SU-DHL-6 (cell line): Measurements from ENCODE around the gene MATK.
"Not testable (repeated sequence)": the region's sequence is repeated elsewhere in the genome, so short reads cannot be mapped to it uniquely, and the experiment has no call there.

Experiments used
- H2AFZ ChIP-seq: fragments of 200-600 bp; sonication (generic); 2 replicates; pipeline ENCODE4 v1.6.1; 2014; ENCODE audit warnings: low read depth, mild to moderate bottlenecking, moderate library complexity, mixed read lengths, antibody characterized with exemption, low read length; ENCODE audit not compliant: severe bottlenecking
- H3F3A ChIP-seq: fragments of 200-600 bp; shearing (Covaris generic); 2 replicates; pipeline ENCODE4 v1.6.0; 2016; ENCODE audit warnings: antibody characterized with exemption, mild to moderate bottlenecking; ENCODE audit not compliant: insufficient read depth
- H3K27ac ChIP-seq: fragments of 200-600 bp; sonication (generic); 2 replicates; pipeline ENCODE4 v1.5.1; 2016; ENCODE audit warnings: low read depth, mild to moderate bottlenecking, low read length, moderate library complexity, mixed read lengths
- H3K27me3 ChIP-seq: fragments of 200-600 bp; sonication (generic), shearing (Covaris generic); 2 replicates; pipeline ENCODE4 v1.6.0; 2014; ENCODE audit warnings: mild to moderate bottlenecking, low read length
- H3K36me3 ChIP-seq: fragments of 200-600 bp; sonication (generic); 2 replicates; pipeline ENCODE4 v1.6.1; 2014; ENCODE audit warnings: mild to moderate bottlenecking, low read length, mixed read lengths
- H3K4me2 ChIP-seq: fragments of 300-600, 200-600 bp; shearing (Covaris generic), sonication (generic); 2 replicates; pipeline ENCODE4 v1.6.0; 2014; ENCODE audit warnings: low read length, low read depth, mild to moderate bottlenecking; ENCODE audit not compliant: poor library complexity, severe bottlenecking
- H3K4me3 ChIP-seq: fragments of 200-600 bp; sonication (generic); 2 replicates; pipeline ENCODE4 v1.5.1; 2014; ENCODE audit warnings: antibody characterized with exemption, low read length, mild to moderate bottlenecking, mixed read lengths; ENCODE audit not compliant: insufficient read depth, poor library complexity, severe bottlenecking
- H3K79me2 ChIP-seq: fragments of 200-600 bp; sonication (generic); 2 replicates; pipeline ENCODE4 v1.6.1; 2014; ENCODE audit warnings: mild to moderate bottlenecking, low read length, moderate library complexity; ENCODE audit not compliant: insufficient read depth
- H3K9ac ChIP-seq: fragments of 200-600 bp; sonication (generic); 2 replicates; pipeline ENCODE4 v1.7.0; 2014; ENCODE audit warnings: mild to moderate bottlenecking, low read length
- H3K9me2 ChIP-seq: fragments of 200-600 bp; sonication (generic); replicated peaks from 2 replicates; pipeline ENCODE4 v1.6.1; 2014; ENCODE audit warnings: low read length; ENCODE audit not compliant: insufficient read depth
- H3K9me3 ChIP-seq: fragments of 200-600 bp; sonication (generic); 2 replicates; pipeline ENCODE4 v1.6.1; 2014; ENCODE audit warnings: low read length, mixed read lengths; ENCODE audit not compliant: insufficient read depth
- H4K20me1 ChIP-seq: fragments of 200-600 bp; sonication (generic); 2 replicates; pipeline ENCODE4 v1.6.1; 2014; ENCODE audit warnings: low read depth, mild to moderate bottlenecking, antibody characterized with exemption, low read length, moderate library complexity, mixed read lengths
- EZH2phosphoT487 ChIP-seq: fragments of 200-600 bp; sonication (generic), shearing (Covaris generic); conservative IDR thresholded peaks from 2 replicates; pipeline ENCODE4 v1.6.1; 2018; ENCODE audit warnings: mild to moderate bottlenecking, antibody characterized with exemption, low read length, moderate library complexity, mixed read lengths
- TF ChIP-seq, protein P1 (sequence below): fragments of 200-600 bp; sonication (generic); IDR thresholded peaks from one replicate; pipeline ENCODE4 v1.5.1; 2017; ENCODE audit warnings: antibody characterized with exemption, mild to moderate bottlenecking, low read length, moderate library complexity; ENCODE audit not compliant: insufficient read depth, poor library complexity, severe bottlenecking

Gene MATK

DNA sequence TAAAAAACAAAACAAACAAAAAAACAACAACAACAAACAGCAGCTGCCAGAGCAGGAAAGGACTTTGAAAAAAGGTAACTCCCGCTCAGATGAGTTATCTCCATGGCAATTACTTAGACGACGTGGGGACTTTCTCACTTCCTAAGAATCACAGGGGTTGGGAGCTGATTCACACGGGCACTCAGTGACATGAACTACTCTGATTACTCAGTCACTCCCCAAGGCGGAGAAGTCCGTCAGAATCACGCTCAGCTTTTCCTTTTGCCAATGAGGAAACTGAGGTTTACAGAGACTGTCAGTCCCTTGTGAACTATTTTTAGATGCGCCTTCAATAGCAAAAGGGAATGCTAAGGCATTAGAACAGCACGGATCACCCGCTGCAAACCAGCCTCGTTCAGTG, 32.3 kb upstream of the MATK start:
- H3K27ac ChIP-seq, result no peak overlapping the region
- H3K9me3 ChIP-seq, result no peaks in the 10 kb centered on the region
- H3K79me2 ChIP-seq, result no peaks in the 10 kb centered on the region
- no peaks in the 10 kb centered on the region for H3K9me2 ChIP-seq
- no peaks in the 10 kb centered on the region for H3F3A ChIP-seq
- H4K20me1 ChIP-seq, result no peaks in the 10 kb centered on the region
- H3K4me2 ChIP-seq, result no peak overlapping the region
- H3K9ac ChIP-seq, result no peak overlapping the region
- no peaks in the 10 kb centered on the region for H3K36me3 ChIP-seq
- H3K27me3 ChIP-seq, result no peaks in the 10 kb centered on the region
- TF ChIP-seq, protein P1, sequence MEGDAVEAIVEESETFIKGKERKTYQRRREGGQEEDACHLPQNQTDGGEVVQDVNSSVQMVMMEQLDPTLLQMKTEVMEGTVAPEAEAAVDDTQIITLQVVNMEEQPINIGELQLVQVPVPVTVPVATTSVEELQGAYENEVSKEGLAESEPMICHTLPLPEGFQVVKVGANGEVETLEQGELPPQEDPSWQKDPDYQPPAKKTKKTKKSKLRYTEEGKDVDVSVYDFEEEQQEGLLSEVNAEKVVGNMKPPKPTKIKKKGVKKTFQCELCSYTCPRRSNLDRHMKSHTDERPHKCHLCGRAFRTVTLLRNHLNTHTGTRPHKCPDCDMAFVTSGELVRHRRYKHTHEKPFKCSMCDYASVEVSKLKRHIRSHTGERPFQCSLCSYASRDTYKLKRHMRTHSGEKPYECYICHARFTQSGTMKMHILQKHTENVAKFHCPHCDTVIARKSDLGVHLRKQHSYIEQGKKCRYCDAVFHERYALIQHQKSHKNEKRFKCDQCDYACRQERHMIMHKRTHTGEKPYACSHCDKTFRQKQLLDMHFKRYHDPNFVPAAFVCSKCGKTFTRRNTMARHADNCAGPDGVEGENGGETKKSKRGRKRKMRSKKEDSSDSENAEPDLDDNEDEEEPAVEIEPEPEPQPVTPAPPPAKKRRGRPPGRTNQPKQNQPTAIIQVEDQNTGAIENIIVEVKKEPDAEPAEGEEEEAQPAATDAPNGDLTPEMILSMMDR, result no peak
- TF ChIP-seq EZH2phosphoT487, result no peak
- H2AFZ ChIP-seq, result no peak overlapping the region
- no peak overlapping the region for H3K4me3 ChIP-seq

DNA sequence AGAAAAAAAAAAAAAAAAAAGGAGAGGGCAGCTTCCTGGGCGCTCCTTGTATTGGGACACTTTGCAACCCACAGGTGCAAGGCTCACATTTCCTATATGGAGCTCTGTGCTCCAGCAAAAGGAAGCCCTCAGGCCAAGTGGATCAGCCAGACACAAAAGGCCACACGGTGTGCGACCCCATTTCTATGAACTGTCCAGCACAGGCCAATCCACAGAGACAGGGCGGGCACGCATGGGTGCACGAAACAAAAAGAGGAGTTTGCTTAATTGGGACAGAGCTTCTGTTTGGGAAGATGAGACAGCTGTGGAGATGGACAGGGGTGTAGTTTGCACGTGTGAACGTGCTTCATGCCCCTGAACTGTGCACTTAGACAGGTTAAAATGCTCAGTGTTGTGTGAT, 31.6 kb upstream of the MATK start:
- Histone ChIP-seq H3K4me2 (no peak overlapping the region), H3F3A (no peaks in the 10 kb centered on the region), H3K9ac (no peak overlapping the region)

DNA sequence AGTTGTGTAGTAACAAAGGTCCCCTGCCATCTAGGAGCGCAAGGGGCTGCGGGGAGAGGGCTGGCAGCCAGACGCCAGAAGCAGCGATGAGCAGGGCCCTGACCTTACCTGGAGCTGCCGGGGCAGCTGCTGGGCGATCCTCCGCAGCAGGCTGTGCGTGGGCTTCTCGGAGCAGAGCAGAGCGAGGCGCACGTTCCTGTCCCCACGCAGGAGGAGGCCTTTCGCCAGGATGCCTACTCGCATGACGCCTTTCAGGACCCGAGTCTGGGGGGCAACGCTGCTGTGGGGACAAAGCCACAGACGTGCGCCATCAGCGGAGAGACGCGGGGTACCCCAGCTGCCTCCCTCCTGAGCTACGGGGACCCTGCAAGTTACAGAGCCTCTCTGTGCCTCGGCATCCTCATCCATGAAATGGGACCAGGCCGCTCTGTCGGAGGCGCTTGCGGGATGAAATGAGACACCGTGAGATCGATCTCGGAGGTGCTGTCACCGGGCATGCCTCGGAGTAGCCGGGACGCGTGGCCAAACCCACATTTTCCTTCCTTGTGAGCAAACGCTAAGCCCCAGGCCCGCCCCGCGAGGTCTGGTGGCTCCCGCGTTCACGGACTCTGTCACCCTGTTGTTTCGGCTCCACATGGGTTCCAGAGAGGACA, 30.5 kb upstream of the MATK start:
- H3F3A ChIP-seq, result no peaks in the 10 kb centered on the region
- no peak overlapping the region for H3K4me3 ChIP-seq
- H3K27ac ChIP-seq, result no peak overlapping the region
- H2AFZ ChIP-seq, result no peak overlapping the region
- no peaks in the 10 kb centered on the region for H3K27me3 ChIP-seq
- H3K36me3 ChIP-seq, result no peaks in the 10 kb centered on the region
- no peaks in the 10 kb centered on the region for H3K9me3 ChIP-seq
- no peak for TF ChIP-seq EZH2phosphoT487
- TF ChIP-seq, protein P1, result no peak
- H4K20me1 ChIP-seq, result no peaks in the 10 kb centered on the region
- no peak overlapping the region for H3K9ac ChIP-seq
- H3K9me2 ChIP-seq, result no peaks in the 10 kb centered on the region
- no peaks in the 10 kb centered on the region for H3K79me2 ChIP-seq
- H3K4me2 ChIP-seq, result no peak overlapping the region

More for the DNA sequence above, 31.6 kb upstream of the MATK start:
- TF ChIP-seq, protein P1, result no peak
- no peak for TF ChIP-seq EZH2phosphoT487
- Histone ChIP-seq H3K27ac (no peak overlapping the region), H3K9me3 (no peaks in the 10 kb centered on the region), H3K9me2 (no peaks in the 10 kb centered on the region), H2AFZ (no peak overlapping the region), H3K27me3 (no peaks in the 10 kb centered on the region), H3K36me3 (no peaks in the 10 kb centered on the region), H3K4me3 (no peak overlapping the region), H3K79me2 (no peaks in the 10 kb centered on the region), H4K20me1 (no peaks in the 10 kb centered on the region)

DNA sequence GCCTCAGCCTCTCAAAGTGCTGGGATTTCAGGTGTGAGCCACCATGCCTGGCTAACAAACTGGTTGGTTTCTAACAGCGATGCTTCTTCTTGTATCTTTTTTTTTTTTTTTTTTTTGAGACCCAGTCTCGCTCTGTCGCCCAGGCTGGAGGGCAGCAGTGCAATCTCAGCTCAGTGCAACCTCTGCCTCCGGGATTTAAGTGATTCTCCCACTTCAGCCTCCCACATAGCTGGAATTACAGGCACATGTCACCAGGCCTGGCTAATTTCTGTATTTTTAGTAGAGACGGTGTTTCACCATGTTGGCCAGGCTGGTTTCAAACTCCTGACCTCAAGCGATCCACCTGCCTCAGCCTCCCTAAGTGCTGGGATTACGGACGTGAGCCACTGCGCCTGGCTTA, 30.0 kb upstream of the MATK start:
- not testable (repeated sequence) for H3F3A ChIP-seq, H3K9me3 ChIP-seq, H3K27ac ChIP-seq, H3K4me3 ChIP-seq, H3K9ac ChIP-seq, H2AFZ ChIP-seq, H3K36me3 ChIP-seq, H3K9me2 ChIP-seq, H3K79me2 ChIP-seq, H3K4me2 ChIP-seq, H3K27me3 ChIP-seq, H4K20me1 ChIP-seq
